Glutamatergic neuron (in vitro differentiated cells): ENCODE data around the gene LRRK1. TPM values are rescaled to one million over a fixed set of nuclear protein-coding genes. Genes with fewer than 3 reads are reported as not detected.

ENCODE experiments used
- DNase-seq: peaks from one replicate; pipeline ENCODE4 v3.0.0; 2022
- H3K27ac Mint-ChIP-seq: one replicate; pipeline ENCODE4 v1.8.0; 2020; ENCODE audit warnings: mild to moderate bottlenecking, mixed read lengths, inconsistent platforms; ENCODE audit not compliant: unreplicated experiment
- H3K27me3 Mint-ChIP-seq: one replicate; pipeline ENCODE4 v1.8.0; 2020; ENCODE audit warnings: mild to moderate bottlenecking, moderate library complexity, mixed read lengths, inconsistent platforms; ENCODE audit not compliant: unreplicated experiment
- H3K36me3 Mint-ChIP-seq: one replicate; pipeline ENCODE4 v1.8.0; 2020; ENCODE audit warnings: mild to moderate bottlenecking, mixed read lengths, inconsistent platforms; ENCODE audit not compliant: unreplicated experiment
- H3K4me1 Mint-ChIP-seq: one replicate; pipeline ENCODE4 v1.8.0; 2020; ENCODE audit warnings: mild to moderate bottlenecking, low read depth, mixed read lengths, inconsistent platforms; ENCODE audit not compliant: unreplicated experiment
- H3K4me3 Mint-ChIP-seq: one replicate; pipeline ENCODE4 v1.8.0; 2020; ENCODE audit warnings: mild to moderate bottlenecking, mixed read lengths, inconsistent platforms; ENCODE audit not compliant: unreplicated experiment
- H3K9me3 Mint-ChIP-seq: one replicate; pipeline ENCODE4 v1.8.0; 2020; ENCODE audit warnings: mild to moderate bottlenecking, moderate library complexity, mixed read lengths, inconsistent platforms; ENCODE audit not compliant: unreplicated experiment
- total RNA-seq: library from RNA; stranded (reverse); fragmentation: NEBNext Ultra II Directional; extraction: Animal tissue kit (Norgen Biotek cat#: 25700); gene quantifications from one replicate; pipeline ENCODE4 v1.2.1, GENCODE V29; 2021; ENCODE audit not compliant: unreplicated experiment
- TF ChIP-seq, protein P1 (sequence below): fragments of 200-600 bp; sonication (generic); IDR thresholded peaks from one replicate; pipeline ENCODE4 v1.5.0; 2021; ENCODE audit not compliant: partially characterized antibody, unreplicated experiment

The LRRK1 gene
- total RNA-seq, 1 donor from 2014 or later, result 1.5 TPM

DNA sequence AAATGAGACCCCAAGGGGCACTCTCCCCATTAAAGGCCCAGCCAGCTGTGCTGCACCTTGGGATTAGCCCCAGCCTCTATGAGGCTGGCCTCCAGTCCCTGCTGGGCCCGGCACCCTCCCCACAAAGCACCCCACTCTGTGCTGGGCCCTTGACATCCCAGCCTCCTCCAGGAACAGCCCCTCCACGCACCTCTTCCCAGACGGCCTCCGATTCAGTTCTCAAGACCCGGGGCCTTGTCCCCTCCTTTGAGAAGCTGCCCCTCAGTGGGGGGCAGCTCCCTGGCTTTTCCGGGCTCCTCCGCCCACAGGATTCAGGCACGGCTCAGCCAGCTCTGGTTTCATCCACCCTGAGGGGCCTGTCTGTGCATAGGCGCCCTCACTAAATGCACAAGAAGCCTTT, 144.1 kb downstream of the LRRK1 start:
- TF ChIP-seq, protein P1, sequence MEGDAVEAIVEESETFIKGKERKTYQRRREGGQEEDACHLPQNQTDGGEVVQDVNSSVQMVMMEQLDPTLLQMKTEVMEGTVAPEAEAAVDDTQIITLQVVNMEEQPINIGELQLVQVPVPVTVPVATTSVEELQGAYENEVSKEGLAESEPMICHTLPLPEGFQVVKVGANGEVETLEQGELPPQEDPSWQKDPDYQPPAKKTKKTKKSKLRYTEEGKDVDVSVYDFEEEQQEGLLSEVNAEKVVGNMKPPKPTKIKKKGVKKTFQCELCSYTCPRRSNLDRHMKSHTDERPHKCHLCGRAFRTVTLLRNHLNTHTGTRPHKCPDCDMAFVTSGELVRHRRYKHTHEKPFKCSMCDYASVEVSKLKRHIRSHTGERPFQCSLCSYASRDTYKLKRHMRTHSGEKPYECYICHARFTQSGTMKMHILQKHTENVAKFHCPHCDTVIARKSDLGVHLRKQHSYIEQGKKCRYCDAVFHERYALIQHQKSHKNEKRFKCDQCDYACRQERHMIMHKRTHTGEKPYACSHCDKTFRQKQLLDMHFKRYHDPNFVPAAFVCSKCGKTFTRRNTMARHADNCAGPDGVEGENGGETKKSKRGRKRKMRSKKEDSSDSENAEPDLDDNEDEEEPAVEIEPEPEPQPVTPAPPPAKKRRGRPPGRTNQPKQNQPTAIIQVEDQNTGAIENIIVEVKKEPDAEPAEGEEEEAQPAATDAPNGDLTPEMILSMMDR, result no peak
- Mint-ChIP-seq H3K27ac (no peak overlapping the region), H3K9me3 (peaks cover 10% of the 10 kb centered on the region), H3K4me1 (peaks cover 6% of the 10 kb centered on the region), H3K27me3 (peaks cover 10% of the 10 kb centered on the region), H3K4me3 (no peak overlapping the region), H3K36me3 (no peaks in the 10 kb centered on the region)
- DNase-seq, result no peak

- Mint-ChIP-seq H3K4me1 (peaks cover 9% of the 10 kb centered on the region), H3K9me3 (peaks cover 10% of the 10 kb centered on the region), H3K27me3 (peaks cover 10% of the 10 kb centered on the region), H3K27ac (no peak overlapping the region), H3K36me3 (no peaks in the 10 kb centered on the region), H3K4me3 (no peak overlapping the region)
- TF ChIP-seq, protein P1, result no peak
- no peak for DNase-seq
Measured at GRCh38 chr15:101063891-101064794, 145.0 kb downstream of the LRRK1 start.

DNA sequence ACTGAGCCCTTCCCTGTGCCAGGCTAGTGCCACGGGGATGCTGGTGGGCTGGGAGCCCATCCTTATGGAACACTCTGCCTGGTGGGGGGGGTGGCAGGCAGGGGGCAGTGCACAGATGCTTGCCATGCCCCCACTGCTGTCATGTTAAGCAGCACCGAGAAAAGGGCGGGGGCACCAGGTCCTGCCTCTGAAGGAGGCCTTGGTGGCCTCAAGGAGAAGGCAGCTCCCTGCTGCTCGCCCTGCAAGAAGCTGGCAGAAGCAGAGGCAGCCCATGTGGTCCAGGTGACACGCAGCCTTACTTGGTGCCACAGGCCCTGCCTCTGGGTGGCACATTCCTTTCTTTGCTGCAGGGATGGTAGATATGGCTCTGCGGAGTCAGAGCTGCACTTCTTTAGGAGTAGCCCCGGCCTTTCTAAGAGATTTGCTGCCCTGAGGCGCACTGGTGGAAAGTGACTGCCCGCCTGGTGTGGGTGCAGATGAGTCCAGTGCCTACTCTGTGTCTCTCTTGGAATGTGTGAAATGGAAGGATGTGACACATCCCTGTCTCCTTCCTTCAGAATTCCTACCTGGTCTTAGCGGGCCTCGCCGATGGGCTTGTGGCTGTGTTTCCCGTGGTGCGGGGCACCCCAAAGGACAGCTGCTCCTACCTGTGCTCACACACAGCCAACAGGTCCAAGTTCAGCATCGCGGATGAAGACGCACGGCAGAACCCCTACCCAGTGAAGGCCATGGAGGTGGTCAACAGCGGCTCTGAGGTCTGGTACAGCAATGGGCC, 145.8 kb downstream of the LRRK1 start:
- TF ChIP-seq, protein P1, result no peak
- Mint-ChIP-seq H3K4me1 (peaks cover 16% of the 10 kb centered on the region), H3K36me3 (no peaks in the 10 kb centered on the region), H3K27me3 (peaks cover 10% of the 10 kb centered on the region), H3K9me3 (peaks cover 10% of the 10 kb centered on the region), H3K27ac (no peak overlapping the region), H3K4me3 (no peak overlapping the region)
- DNase-seq, result no peak

DNA sequence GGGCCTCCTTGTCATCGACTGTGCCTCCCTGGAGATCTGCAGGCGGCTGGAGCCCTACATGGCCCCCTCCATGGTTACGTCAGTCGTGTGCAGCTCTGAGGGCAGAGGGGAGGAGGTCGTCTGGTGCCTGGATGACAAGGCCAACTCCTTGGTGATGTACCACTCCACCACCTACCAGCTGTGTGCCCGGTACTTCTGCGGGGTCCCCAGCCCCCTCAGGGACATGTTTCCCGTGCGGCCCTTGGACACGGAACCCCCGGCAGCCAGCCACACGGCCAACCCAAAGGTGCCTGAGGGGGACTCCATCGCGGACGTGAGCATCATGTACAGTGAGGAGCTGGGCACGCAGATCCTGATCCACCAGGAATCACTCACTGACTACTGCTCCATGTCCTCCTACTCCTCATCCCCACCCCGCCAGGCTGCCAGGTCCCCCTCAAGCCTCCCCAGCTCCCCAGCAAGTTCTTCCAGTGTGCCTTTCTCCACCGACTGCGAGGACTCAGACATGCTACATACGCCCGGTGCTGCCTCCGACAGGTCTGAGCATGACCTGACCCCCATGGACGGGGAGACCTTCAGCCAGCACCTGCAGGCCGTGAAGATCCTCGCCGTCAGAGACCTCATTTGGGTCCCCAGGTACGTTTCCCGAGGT, 146.5 kb downstream of the LRRK1 start:
- no peak overlapping the region for H3K27ac Mint-ChIP-seq
- DNase-seq, result no peak
- TF ChIP-seq, protein P1, result no peak
- H3K9me3 Mint-ChIP-seq, result peaks cover 11% of the 10 kb centered on the region
- no peak overlapping the region for H3K4me3 Mint-ChIP-seq
- H3K27me3 Mint-ChIP-seq, result peaks cover 11% of the 10 kb centered on the region
- H3K4me1 Mint-ChIP-seq, result peaks cover 21% of the 10 kb centered on the region
- H3K36me3 Mint-ChIP-seq, result no peaks in the 10 kb centered on the region
